Hepatocyte (in vitro differentiated cells): ENCODE measurements around the gene KAT14.

Source experiments
- EZH2 ChIP-seq: fragments of 200-600 bp; sonication (generic); IDR thresholded peaks from 2 replicates; pipeline ENCODE4 v1.6.1; 2016; ENCODE audit warnings: antibody characterized with exemption, mild to moderate bottlenecking, borderline replicate concordance
- EZH2phosphoT487 ChIP-seq: fragments of 200-600 bp; sonication (generic); IDR thresholded peaks from one replicate; pipeline ENCODE4 v1.6.1; 2018; ENCODE audit warnings: antibody characterized with exemption, mild to moderate bottlenecking, low read depth, moderate library complexity; ENCODE audit not compliant: unreplicated experiment, severe bottlenecking
- TF ChIP-seq, protein P1 (sequence below): fragments of 200-600 bp; sonication (generic); IDR thresholded peaks from 2 replicates; pipeline ENCODE4 v1.5.1; 2016; ENCODE audit warnings: antibody characterized with exemption, mild to moderate bottlenecking; ENCODE audit not compliant: poor library complexity

DNA sequence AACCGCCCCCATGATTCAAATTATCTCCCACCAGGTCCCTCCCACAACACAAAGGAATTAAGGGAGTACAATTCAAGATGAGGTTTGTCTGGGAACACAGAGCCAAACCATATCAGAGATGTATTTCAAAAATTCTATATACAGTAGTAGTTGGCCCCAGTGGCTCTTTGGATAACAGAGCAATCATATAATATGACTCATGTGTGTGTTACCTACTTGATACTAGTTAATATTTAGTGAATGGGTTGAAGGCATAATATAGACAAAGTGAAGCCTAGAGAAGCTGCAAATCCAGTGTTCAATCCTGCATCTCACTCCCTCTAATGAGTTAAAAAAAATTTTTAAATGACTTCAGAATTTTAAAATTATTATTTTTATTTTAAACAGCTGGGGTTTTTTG lies 43.2 kb downstream of the KAT14 start:
- TF ChIP-seq EZH2 = no peak
- TF ChIP-seq, protein P1, sequence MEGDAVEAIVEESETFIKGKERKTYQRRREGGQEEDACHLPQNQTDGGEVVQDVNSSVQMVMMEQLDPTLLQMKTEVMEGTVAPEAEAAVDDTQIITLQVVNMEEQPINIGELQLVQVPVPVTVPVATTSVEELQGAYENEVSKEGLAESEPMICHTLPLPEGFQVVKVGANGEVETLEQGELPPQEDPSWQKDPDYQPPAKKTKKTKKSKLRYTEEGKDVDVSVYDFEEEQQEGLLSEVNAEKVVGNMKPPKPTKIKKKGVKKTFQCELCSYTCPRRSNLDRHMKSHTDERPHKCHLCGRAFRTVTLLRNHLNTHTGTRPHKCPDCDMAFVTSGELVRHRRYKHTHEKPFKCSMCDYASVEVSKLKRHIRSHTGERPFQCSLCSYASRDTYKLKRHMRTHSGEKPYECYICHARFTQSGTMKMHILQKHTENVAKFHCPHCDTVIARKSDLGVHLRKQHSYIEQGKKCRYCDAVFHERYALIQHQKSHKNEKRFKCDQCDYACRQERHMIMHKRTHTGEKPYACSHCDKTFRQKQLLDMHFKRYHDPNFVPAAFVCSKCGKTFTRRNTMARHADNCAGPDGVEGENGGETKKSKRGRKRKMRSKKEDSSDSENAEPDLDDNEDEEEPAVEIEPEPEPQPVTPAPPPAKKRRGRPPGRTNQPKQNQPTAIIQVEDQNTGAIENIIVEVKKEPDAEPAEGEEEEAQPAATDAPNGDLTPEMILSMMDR = no peak
- TF ChIP-seq EZH2phosphoT487 = no peak
